ENCODE measurements around the gene ETF1. TPM values are rescaled to one million over a fixed set of nuclear protein-coding genes. Genes with fewer than 3 reads are reported as not detected.
"Not testable (repeated sequence)": the region's sequence is repeated elsewhere in the genome, so short reads cannot be mapped to it uniquely, and the experiment has no call there.

The ETF1 gene
- total RNA-seq, 2 experiments from 2014 or later: 131 to 132 TPM

DNA sequence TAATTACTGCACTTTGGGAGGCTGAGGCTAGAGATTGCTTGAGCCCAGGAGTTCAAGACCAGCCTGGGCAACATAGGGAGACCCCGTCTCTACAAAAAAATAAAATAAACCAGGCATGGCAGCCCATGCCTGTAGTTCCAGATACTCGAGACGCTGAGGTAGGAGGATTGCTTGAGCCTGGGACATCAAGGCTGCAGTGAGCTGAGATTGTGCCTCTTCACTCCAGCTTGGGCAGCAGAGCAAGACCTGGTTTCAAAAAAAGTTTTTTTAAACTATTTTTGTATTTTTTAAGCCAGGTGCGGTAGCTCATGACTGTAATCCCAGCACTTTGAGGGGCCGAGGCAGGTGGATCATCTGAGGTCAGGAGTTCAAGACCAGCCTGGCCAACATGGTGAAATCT, 69.9 kb downstream of the ETF1 start:
- CTCF ChIA-PET: interaction anchor here (1.8 kb wide), 1 partner anchor 30 kb away, joined by 5 read pairs; no protein-coding TSS in a partner anchor
- H3K27ac Mint-ChIP-seq; H3K36me3 Mint-ChIP-seq; H3K9me3 Mint-ChIP-seq; H3K27me3 Mint-ChIP-seq; POLR2A ChIA-PET; DNase-seq; intact Hi-C loops (cut with micrococcal nuclease); H3K4me3 Mint-ChIP-seq; H3K4me1 Mint-ChIP-seq (ENCODE audit: low read depth): not testable (repeated sequence)

DNA sequence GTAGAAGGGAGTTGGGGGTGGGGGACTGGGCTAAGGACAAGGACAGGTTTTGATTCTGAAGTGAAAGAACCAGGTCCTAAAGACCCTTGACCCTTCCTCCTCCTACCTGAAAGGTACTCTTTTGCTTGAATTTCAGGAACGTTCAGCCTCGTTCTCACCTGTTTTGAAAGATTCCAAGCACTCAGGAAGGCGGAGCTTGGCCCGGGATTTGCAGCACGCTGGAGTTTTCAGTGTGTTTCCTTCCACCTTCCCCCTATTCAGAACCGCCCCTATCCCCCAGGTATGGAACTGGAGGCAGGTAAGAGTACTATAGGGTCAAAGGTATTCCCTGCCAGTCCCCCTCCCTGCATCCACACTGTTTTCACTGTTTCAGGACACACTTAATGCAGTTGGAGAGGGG, 70.7 kb downstream of the ETF1 start:
- ChIA-PET CTCF (interaction anchor here (1.8 kb wide), 1 partner anchor 31 kb away, joined by 5 read pairs; no protein-coding TSS in a partner anchor), POLR2A (no interaction called here)
- intact Hi-C loops (cut with micrococcal nuclease): no loop called here
- Mint-ChIP-seq H3K9me3 (no peaks in the 10 kb centered on the region), H3K27ac (no peak overlapping the region), H3K4me1 (ENCODE audit: low read depth) (peaks cover 14% of the 10 kb centered on the region), H3K4me3 (no peak overlapping the region), H3K27me3 (peaks cover 6% of the 10 kb centered on the region), H3K36me3 (peaks cover 13% of the 10 kb centered on the region)
- DNase-seq: no peak

DNA sequence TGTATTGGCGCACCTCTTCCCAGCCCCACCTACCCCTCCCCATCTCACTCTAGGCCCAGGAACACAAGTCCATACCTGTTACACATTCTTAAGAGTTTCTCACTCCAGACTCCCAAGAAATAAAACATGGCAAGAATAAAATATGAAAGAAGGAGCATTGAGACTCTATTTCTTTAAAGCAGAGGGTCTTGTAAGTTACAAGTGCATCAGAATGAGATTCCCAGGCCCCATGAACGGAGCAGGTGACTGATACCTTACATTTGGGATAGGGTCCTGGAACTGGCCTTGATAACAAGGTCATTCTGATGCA, 72.0 kb downstream of the ETF1 start:
- ChIA-PET POLR2A (no interaction called here), CTCF (interaction anchor here (1.1 kb wide), 1 partner anchor 32 kb away, joined by 4 read pairs; no protein-coding TSS in a partner anchor)
- Mint-ChIP-seq H3K27ac (no peak overlapping the region), H3K9me3 (no peaks in the 10 kb centered on the region), H3K4me3 (no peak overlapping the region), H3K36me3 (peaks cover 25% of the 10 kb centered on the region), H3K27me3 (no peaks in the 10 kb centered on the region), H3K4me1 (ENCODE audit: low read depth) (peaks cover 23% of the 10 kb centered on the region)
- no peak for DNase-seq
- intact Hi-C loops (cut with micrococcal nuclease): no loop called here

DNA sequence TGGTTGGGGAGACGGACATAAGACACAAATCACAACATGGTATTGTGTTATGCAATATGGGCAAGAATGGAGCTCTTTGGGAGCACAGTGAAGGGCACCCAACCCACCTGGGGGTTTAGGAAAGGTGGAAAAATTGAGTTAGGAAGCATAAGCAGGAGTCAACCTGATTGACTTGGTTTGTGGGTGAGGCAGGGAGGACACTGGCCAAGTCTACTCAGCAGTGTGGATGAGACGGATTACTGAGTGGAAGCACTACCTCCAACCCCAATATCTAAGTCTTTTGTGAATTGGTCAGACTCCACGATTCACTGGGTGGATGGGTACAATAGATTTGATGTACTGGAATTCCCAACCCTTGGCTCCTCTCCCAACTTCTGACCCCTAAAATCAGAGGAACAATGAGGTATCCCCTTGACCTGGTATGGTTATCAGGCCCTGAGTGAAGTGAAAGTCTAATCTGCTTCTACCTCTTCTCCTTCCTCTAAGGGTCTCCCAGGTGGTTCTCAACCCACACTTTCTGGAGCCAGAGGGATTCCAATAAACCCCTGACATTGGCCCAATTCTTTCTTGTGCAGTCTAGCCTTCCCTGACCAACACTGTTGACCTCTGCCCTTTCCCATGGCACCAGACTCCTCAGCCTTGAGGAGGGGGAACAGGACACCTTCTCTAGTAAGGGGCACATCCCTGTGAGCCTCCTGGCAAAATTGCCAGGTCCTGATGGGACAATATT, 72.5 kb downstream of the ETF1 start:
- Mint-ChIP-seq H3K36me3 (peaks cover 25% of the 10 kb centered on the region), H3K4me3 (no peak overlapping the region), H3K27me3 (no peaks in the 10 kb centered on the region), H3K9me3 (no peaks in the 10 kb centered on the region), H3K27ac (no peak overlapping the region), H3K4me1 (ENCODE audit: low read depth) (peaks cover 23% of the 10 kb centered on the region)
- DNase-seq: no peak
- POLR2A ChIA-PET: interaction anchor here (1.1 kb wide), 1 partner anchor 40 kb away, joined by 3 read pairs; no protein-coding TSS in a partner anchor
- CTCF ChIA-PET: interaction anchor here (1.1 to 2.1 kb wide), 2 partner anchors 21 to 33 kb away, joined by 4 to 5 read pairs; no protein-coding TSS in a partner anchor
- intact Hi-C loops (cut with micrococcal nuclease): no loop called here

DNA sequence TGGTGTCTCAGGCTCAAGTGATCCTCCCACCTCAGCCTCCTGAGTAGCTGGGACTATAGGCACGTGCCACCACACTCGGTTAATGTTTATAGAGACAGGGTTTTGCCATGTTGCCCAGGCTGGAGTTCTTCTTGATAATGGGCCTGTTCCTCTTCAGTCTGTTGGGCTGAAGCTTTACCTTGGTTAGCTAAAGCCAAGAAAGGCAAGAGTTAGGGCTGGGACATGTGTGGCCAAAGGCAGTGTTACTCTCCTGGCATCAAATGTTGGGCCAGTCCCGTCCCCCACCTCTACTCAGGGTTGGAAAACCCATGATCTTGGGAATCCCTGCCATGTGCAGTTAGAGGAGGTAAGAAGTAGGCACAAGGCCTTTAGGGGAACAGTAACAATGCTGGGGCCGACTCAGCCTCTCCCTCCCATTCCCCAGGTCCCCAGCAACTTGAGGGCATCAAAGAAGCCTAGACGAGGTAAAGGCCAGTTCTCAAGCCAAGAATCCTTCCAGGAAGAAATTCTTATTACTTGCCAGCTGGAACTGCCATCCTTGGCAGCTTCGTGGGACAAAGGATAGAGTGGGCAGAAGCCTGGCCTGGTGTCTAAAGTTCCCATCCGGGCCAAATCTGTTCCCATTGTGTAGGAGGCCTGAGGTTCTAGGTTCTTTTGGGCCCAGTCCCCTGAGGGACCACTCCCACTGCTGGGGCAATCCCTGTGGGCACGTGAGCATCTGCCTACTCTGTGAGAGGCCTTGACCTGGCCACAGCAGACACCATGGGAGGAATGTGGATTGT, 73.3 kb downstream of the ETF1 start:
- Mint-ChIP-seq H3K4me1 (ENCODE audit: low read depth) (peaks cover 23% of the 10 kb centered on the region), H3K4me3 (no peak overlapping the region), H3K27me3 (no peaks in the 10 kb centered on the region), H3K9me3 (no peaks in the 10 kb centered on the region), H3K36me3 (peaks cover 25% of the 10 kb centered on the region), H3K27ac (no peak overlapping the region)
- ChIA-PET POLR2A (interaction anchor here (1.1 kb wide), 1 partner anchor 41 kb away, joined by 3 read pairs; no protein-coding TSS in a partner anchor), CTCF (interaction anchor here (2.1 kb wide), 1 partner anchor 20 kb away, joined by 5 read pairs; no protein-coding TSS in a partner anchor)
- intact Hi-C loops (cut with micrococcal nuclease): no loop called here
- peak; percentile 16 for DNase-seq

DNA sequence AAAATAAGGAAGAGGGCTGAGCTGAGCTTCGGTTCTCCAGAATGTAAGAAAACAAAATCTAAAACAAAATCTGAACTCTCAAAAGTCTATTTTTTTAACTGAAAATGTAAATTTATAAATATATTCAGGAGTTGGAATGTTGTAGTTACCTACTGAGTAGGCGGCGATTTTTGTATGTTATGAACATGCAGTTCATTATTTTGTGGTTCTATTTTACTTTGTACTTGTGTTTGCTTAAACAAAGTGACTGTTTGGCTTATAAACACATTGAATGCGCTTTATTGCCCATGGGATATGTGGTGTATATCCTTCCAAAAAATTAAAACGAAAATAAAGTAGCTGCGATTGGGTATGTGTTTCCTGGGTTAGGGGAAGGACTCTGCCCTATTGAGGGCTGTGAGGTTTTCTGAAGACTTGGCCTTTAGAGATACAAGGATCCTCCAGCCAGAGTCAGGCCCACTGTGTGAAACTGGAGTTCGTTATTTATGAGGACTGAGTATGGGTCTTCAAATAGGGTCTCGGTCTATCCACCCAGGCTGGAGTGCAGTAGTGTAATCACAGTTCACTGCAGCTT, 74.0 kb downstream of the ETF1 start:
- intact Hi-C loops (cut with micrococcal nuclease): no loop called here
- DNase-seq: no peak
- Mint-ChIP-seq H3K4me3 (no peak overlapping the region), H3K9me3 (no peaks in the 10 kb centered on the region), H3K27me3 (no peaks in the 10 kb centered on the region), H3K36me3 (peaks cover 25% of the 10 kb centered on the region), H3K27ac (peak overlapping the region; percentile 70), H3K4me1 (ENCODE audit: low read depth) (peaks cover 23% of the 10 kb centered on the region)
- CTCF ChIA-PET: interaction anchor here (2.1 kb wide), 1 partner anchor 20 kb away, joined by 5 read pairs; no protein-coding TSS in a partner anchor
- POLR2A ChIA-PET: no interaction called here

DNA sequence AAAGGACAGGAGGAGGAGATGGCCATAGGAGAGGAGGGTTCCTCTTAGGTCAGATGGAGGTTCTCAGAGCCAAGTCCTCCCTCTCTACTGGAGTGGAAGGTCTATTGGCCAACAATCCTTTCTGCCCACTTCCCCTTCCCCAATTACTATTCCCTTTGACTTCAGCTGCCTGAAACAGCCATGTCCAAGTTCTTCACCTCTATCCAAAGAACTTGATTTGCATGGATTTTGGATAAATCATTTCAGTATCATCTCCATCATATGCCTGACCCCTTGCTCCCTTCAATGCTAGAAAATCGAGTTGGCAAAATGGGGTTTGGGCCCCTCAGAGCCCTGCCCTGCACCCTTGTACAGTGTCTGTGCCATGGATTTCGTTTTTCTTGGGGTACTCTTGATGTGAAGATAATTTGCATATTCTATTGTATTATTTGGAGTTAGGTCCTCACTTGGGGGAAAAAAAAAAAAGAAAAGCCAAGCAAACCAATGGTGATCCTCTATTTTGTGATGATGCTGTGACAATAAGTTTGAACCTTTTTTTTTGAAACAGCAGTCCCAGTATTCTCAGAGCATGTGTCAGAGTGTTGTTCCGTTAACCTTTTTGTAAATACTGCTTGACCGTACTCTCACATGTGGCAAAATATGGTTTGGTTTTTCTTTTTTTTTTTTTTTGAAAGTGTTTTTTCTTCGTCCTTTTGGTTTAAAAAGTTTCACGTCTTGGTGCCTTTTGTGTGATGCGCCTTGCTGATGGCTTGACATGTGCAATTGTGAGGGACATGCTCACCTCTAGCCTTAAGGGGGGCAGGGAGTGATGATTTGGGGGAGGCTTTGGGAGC, 74.7 kb downstream of the ETF1 start:
- peak overlapping the region; percentile 83 for H3K4me3 Mint-ChIP-seq
- H3K27ac Mint-ChIP-seq: peak overlapping the region; percentile 70
- intact Hi-C loops (cut with micrococcal nuclease): no loop called here
- ChIA-PET CTCF (interaction anchor here (2.1 kb wide), 1 partner anchor 19 kb away, joined by 5 read pairs; no protein-coding TSS in a partner anchor), POLR2A (no interaction called here)
- peaks cover 25% of the 10 kb centered on the region for H3K36me3 Mint-ChIP-seq
- H3K27me3 Mint-ChIP-seq: no peaks in the 10 kb centered on the region
- no peak for DNase-seq
- peaks cover 23% of the 10 kb centered on the region for H3K4me1 Mint-ChIP-seq (ENCODE audit: low read depth)
- no peaks in the 10 kb centered on the region for H3K9me3 Mint-ChIP-seq

DNA sequence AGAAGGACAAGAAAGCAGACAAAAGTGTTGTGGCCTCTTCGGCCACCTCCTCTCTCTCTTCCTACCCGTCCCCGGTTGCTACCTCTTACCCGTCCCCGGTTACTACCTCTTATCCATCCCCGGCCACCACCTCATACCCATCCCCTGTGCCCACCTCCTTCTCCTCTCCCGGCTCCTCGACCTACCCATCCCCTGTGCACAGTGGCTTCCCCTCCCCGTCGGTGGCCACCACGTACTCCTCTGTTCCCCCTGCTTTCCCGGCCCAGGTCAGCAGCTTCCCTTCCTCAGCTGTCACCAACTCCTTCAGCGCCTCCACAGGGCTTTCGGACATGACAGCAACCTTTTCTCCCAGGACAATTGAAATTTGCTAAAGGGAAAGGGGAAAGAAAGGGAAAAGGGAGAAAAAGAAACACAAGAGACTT, 75.3 kb downstream of the ETF1 start:
- CTCF ChIA-PET: interaction anchor here (5.1 kb wide), 1 partner anchor 36 kb away, joined by 33 read pairs; no protein-coding TSS in a partner anchor

DNA sequence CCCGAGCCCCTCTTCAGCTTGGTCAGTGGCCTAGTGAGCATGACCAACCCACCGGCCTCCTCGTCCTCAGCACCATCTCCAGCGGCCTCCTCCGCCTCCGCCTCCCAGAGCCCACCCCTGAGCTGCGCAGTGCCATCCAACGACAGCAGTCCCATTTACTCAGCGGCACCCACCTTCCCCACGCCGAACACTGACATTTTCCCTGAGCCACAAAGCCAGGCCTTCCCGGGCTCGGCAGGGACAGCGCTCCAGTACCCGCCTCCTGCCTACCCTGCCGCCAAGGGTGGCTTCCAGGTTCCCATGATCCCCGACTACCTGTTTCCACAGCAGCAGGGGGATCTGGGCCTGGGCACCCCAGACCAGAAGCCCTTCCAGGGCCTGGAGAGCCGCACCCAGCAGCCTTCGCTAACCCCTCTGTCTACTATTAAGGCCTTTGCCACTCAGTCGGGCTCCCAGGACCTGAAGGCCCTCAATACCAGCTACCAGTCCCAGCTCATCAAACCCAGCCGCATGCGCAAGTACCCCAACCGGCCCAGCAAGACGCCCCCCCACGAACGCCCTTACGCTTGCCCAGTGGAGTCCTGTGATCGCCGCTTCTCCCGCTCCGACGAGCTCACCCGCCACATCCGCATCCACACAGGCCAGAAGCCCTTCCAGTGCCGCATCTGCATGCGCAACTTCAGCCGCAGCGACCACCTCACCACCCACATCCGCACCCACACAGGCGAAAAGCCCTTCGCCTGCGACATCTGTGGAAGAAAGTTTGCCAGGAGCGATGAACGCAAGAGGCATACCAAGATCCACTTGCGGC, 75.9 kb downstream of the ETF1 start:
- DNase-seq: no peak
- H3K9me3 Mint-ChIP-seq: no peaks in the 10 kb centered on the region
- ChIA-PET CTCF (interaction anchor here (3.0 to 5.1 kb wide), 3 partner anchors 17 to 76 kb away, joined by 18 to 56 read pairs (median 33); partner anchors contain the start of gene ETF1), POLR2A (interaction anchor here (1.9 to 4.7 kb wide), 2 partner anchors 76 to 99 kb away, joined by 4 to 33 read pairs; partner anchors contain the start of gene ETF1)
- H3K4me3 Mint-ChIP-seq: peak overlapping the region; percentile 83
- H3K27me3 Mint-ChIP-seq: no peaks in the 10 kb centered on the region
- H3K27ac Mint-ChIP-seq: peak overlapping the region; percentile 50
- H3K4me1 Mint-ChIP-seq (ENCODE audit: low read depth): peaks cover 23% of the 10 kb centered on the region
- peaks cover 25% of the 10 kb centered on the region for H3K36me3 Mint-ChIP-seq
- intact Hi-C loops (cut with micrococcal nuclease): no loop called here

More for the DNA sequence above, 75.3 kb downstream of the ETF1 start:
- intact Hi-C loops (cut with micrococcal nuclease): no loop called here
- H3K36me3 Mint-ChIP-seq: peaks cover 25% of the 10 kb centered on the region
- no peaks in the 10 kb centered on the region for H3K27me3 Mint-ChIP-seq
- peaks cover 23% of the 10 kb centered on the region for H3K4me1 Mint-ChIP-seq (ENCODE audit: low read depth)
- H3K9me3 Mint-ChIP-seq: no peaks in the 10 kb centered on the region
- peak overlapping the region; percentile 83 for H3K4me3 Mint-ChIP-seq
- DNase-seq: no peak
- POLR2A ChIA-PET: no interaction called here
- peak overlapping the region; percentile 50 for H3K27ac Mint-ChIP-seq

DNA sequence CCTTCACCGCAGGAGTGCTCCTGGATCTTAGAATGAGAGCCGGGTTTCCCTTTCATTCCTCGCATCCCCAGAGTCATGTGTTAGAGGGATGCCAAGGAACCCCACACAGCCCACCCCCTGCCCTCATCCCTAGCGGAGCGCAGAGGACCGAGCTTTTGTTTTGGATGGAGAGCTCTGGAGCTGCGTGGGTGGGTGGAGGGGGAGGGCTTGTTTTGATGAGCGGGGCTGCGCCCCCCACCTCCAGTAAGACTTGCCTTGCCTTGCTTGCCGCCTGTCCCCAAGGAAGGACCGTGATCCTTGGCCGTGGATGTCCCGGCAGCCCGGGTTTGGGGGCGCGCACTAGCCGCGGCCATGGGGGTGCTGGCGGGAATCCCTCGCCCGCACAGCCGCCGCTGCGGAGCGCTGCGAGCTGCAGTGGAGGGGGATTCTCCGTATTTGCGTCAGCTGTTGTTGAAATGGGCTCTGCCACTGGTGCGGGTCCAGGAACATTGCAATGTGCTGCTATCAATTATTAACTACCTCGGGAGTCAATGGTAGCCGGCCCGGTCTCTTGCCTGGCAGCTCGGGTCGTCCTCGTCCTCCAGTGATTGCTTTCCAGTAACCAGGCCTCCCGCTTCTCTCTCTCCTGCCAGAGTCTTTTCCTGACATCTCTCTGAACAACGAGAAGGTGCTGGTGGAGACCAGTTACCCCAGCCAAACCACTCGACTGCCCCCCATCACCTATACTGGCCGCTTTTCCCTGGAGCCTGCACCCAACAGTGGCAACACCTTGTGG, 76.7 kb downstream of the ETF1 start:
- H3K36me3 Mint-ChIP-seq: peaks cover 25% of the 10 kb centered on the region
- ChIA-PET POLR2A (interaction anchor here (0.6 to 4.7 kb wide), 10 partner anchors 17 to 247 kb away, joined by 3 to 33 read pairs (median 4); partner anchors contain the start of gene ETF1), CTCF (interaction anchor here (1.9 to 5.1 kb wide), 5 partner anchors 16 to 252 kb away, joined by 4 to 56 read pairs (median 18); partner anchors contain the start of gene ETF1)
- peak overlapping the region; percentile 83 for H3K4me3 Mint-ChIP-seq
- peak; percentile 38 for DNase-seq
- no peak overlapping the region for H3K27ac Mint-ChIP-seq
- no peaks in the 10 kb centered on the region for H3K27me3 Mint-ChIP-seq
- intact Hi-C loops (cut with micrococcal nuclease): no loop called here
- H3K4me1 Mint-ChIP-seq (ENCODE audit: low read depth): peaks cover 27% of the 10 kb centered on the region
- H3K9me3 Mint-ChIP-seq: no peaks in the 10 kb centered on the region

Data from activated CD4-positive, alpha-beta memory T cell treated with anti-CD3 and anti-CD28 coated beads for 36 hours (primary cell).